Activated B cell treated with CpG ODN at 0.5 μM for 24 hours (primary cell): ENCODE data around the gene NAA60. TPM values are rescaled to one million over a fixed set of nuclear protein-coding genes. Genes with fewer than 3 reads are reported as not detected.

Experiments
- ATAC-seq: fragments of 200-7000 bp; cut with Tn5 transposase; one replicate; pipeline ENCODE4 v1.10.0; 2021; ENCODE audit warnings: low read depth, mild to moderate bottlenecking, moderate library complexity
- CTCF ChIA-PET: fragments of 350-600 bp; sonication (Branson Sonifier 250); formaldehyde crosslinking; loops from one replicate; lab custom pipeline; 2021; ENCODE audit warnings: antibody characterized with exemption; lab: Charles Lee
- POLR2A ChIA-PET: fragments of 350-600 bp; sonication (Branson Sonifier 250); formaldehyde crosslinking; loops from one replicate; lab custom pipeline; 2021; ENCODE audit warnings: antibody characterized with exemption; lab: Charles Lee
- DNase-seq: peaks from one replicate; pipeline ENCODE4 v3.0.0; 2022
- H3K27ac Mint-ChIP-seq: one replicate; pipeline ENCODE4 v1.8.0; 2020; ENCODE audit warnings: mixed read lengths
- H3K27me3 Mint-ChIP-seq: one replicate; pipeline ENCODE4 v1.8.0; 2021; ENCODE audit warnings: mixed read lengths
- H3K36me3 Mint-ChIP-seq: one replicate; pipeline ENCODE4 v1.8.0; 2021; ENCODE audit warnings: low read depth, mixed read lengths
- H3K4me1 Mint-ChIP-seq: one replicate; pipeline ENCODE4 v1.8.0; 2021; ENCODE audit warnings: mixed read lengths
- H3K4me3 Mint-ChIP-seq: one replicate; pipeline ENCODE4 v1.8.0; 2020; ENCODE audit warnings: mild to moderate bottlenecking, mixed read lengths
- H3K9me3 Mint-ChIP-seq: one replicate; pipeline ENCODE4 v1.8.0; 2020; ENCODE audit warnings: mixed read lengths
- intact Hi-C: fragments of 100-400 bp; cut with micrococcal nuclease; formaldehyde crosslinking; loops from one replicate; pipeline ENCODE4 v1.15.1; 2024
- total RNA-seq: library from RNA; stranded (reverse); gene quantifications from 2 replicates; pipeline ENCODE4 v1.2.3, GENCODE V29; 2022
- TF ChIP-seq, protein P1 (sequence below): fragments of 200-600 bp; IDR thresholded peaks from one replicate; pipeline ENCODE4 v1.8.0; 2022; ENCODE audit warnings: antibody characterized with exemption, mild to moderate bottlenecking

Gene NAA60
- total RNA-seq, 1 donor from 2014 or later = 48.0 TPM

DNA sequence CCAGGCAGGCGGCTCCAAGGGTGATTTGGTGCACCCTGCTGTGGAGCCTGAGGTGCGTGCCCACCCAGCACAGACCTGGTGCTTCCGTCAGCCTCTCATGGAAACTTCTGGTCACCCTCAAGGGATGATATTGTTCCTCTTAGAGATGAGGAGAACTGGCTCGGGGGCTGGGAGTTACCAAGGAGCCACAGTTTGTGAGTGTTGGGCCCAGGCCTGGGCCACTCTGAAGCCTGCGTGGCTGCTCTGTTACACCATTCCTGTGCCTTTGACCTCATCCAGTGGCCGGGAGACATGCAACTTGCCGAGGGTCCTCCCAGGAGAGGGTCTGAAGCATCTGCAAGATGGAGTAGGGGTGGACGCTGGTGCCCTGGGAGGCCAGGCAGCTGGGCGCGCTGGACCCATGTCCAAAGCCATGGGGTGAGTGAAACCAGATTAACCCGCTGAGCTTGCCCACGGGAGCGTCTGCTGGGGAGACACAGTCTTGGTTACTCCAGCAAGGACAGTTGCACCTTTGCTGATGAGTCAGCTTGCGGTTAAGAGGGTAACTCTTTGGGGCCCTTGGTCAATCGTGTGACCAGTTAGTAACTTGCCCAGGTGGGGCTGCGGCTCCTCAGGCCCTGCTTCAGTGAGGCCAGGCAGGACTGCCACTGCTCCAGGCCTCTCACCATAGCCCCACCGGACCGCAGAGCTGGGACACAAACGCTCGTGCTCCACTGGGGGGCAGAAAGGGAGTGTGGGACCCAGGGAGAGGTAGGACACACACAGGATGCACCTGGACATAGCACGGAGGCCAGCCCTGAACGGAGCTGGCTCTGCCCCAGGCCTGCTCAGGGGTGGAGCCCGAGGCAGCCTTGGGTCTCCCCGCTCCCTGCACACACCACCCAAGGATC lies 44.3 kb downstream of the NAA60 start:
- H3K4me3 Mint-ChIP-seq = no peak overlapping the region
- DNase-seq (no peak), ATAC-seq (no peak)
- intact Hi-C loops = no loop called here
- H3K4me1 Mint-ChIP-seq = no peaks in the 10 kb centered on the region
- TF ChIP-seq, protein P1, sequence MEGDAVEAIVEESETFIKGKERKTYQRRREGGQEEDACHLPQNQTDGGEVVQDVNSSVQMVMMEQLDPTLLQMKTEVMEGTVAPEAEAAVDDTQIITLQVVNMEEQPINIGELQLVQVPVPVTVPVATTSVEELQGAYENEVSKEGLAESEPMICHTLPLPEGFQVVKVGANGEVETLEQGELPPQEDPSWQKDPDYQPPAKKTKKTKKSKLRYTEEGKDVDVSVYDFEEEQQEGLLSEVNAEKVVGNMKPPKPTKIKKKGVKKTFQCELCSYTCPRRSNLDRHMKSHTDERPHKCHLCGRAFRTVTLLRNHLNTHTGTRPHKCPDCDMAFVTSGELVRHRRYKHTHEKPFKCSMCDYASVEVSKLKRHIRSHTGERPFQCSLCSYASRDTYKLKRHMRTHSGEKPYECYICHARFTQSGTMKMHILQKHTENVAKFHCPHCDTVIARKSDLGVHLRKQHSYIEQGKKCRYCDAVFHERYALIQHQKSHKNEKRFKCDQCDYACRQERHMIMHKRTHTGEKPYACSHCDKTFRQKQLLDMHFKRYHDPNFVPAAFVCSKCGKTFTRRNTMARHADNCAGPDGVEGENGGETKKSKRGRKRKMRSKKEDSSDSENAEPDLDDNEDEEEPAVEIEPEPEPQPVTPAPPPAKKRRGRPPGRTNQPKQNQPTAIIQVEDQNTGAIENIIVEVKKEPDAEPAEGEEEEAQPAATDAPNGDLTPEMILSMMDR = no peak
- H3K27ac Mint-ChIP-seq = no peak overlapping the region
- H3K9me3 Mint-ChIP-seq = no peaks in the 10 kb centered on the region
- H3K27me3 Mint-ChIP-seq = no peaks in the 10 kb centered on the region
- ChIA-PET POLR2A (no interaction called here), CTCF (interaction anchor here (0.8 kb wide), 1 partner anchor 31 kb away, joined by 3 read pairs; no protein-coding TSS in a partner anchor)
- H3K36me3 Mint-ChIP-seq = peaks cover 41% of the 10 kb centered on the region

DNA sequence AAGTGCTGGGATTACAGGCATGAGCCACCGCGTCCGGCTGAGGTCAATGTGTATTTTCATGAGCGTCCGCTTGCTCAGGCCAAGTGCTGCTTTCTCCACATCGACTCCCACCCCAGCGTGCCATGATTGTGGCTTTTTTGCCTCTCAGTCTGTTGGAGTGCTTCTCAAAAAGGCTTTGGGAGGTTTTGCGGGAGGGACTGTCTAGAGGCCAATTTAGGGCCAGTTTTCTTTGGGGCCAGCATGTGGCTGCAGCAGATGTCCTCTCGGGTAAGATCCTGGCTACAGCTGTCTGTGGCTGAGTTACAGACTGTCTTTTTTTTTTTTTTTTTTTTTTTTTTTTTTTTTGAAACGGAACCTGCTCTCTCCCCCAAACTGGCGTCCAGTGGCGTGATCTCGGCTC lies 45.3 kb downstream of the NAA60 start:
- no peak overlapping the region for H3K4me3 Mint-ChIP-seq
- DNase-seq = no peak
- POLR2A ChIA-PET = no interaction called here
- intact Hi-C loops = no loop called here
- no peaks in the 10 kb centered on the region for H3K9me3 Mint-ChIP-seq
- no peak overlapping the region for H3K27ac Mint-ChIP-seq
- ATAC-seq = no peak
- no peaks in the 10 kb centered on the region for H3K27me3 Mint-ChIP-seq
- TF ChIP-seq, protein P1 = no peak
- peaks cover 31% of the 10 kb centered on the region for H3K36me3 Mint-ChIP-seq
- CTCF ChIA-PET = interaction anchor here (0.7 kb wide), 1 partner anchor 213 kb away, joined by 3 read pairs; no protein-coding TSS in a partner anchor
- H3K4me1 Mint-ChIP-seq = no peaks in the 10 kb centered on the region

DNA sequence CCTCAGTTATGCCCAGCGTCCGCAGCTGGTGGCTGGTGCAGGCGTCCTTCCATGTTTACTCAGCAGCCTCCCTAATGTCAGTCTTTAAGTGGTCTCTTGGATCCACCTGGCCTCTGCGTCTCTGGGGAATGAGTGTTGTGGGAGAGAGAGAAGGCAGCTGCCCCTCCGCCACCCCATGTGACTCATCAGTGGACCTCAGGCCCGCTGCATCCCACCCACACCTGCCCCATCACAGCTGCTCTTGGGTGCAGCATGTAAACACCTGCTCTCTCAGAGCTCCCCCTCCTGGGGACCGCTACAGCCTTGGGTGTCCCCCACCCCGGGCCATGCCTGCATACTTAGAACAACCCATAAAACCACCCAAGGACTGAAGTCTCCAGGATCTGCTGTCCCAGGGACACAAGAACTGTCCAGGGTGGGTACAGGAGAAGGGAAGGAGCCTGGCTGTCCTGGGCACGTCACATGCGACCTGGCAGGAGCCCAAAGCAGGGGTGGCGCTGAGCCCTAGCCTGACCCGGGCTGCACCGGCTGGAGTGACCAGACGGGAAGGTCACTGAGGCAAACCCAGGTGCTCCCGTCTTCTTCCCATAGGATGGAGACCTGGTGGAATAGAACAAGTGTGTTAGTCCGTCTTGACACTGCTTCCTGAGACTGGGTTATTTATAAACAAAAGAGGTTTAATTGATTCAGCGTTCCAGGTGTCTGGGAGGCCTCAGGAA lies 47.6 kb downstream of the NAA60 start:
- Mint-ChIP-seq H3K4me1 (no peaks in the 10 kb centered on the region), H3K9me3 (no peaks in the 10 kb centered on the region), H3K27ac (no peak overlapping the region), H3K27me3 (no peaks in the 10 kb centered on the region), H3K36me3 (peaks cover 12% of the 10 kb centered on the region), H3K4me3 (no peak overlapping the region)
- ChIA-PET POLR2A (no interaction called here), CTCF (interaction anchor here (0.8 kb wide), 1 partner anchor 10 kb away, joined by 3 read pairs; the partner anchor contains the start of gene CLUAP1)
- intact Hi-C loops = no loop called here
- TF ChIP-seq, protein P1 = no peak
- no peak for ATAC-seq
- DNase-seq = no peak

DNA sequence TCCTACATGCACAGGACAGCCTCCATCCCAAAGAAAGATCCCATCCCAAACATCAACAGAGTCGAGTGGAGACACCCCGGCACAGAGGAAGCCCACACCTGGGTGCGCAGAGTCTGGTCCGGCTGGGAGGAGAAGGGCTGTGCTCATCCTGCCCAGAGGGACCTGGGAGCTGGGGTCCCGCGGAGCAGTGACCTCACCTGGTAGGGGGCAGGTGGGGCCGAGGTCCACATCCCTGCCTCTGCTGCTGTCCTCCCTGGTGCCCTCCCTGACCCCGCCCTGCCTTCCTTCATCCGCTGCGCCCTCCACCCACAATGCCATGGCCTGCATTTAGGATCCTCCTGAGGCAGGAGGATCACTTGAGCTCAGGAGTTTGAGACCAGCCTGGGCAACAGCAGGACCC lies 48.9 kb downstream of the NAA60 start:
- ChIA-PET CTCF (no interaction called here), POLR2A (no interaction called here)
- intact Hi-C loops = no loop called here
- H3K27ac Mint-ChIP-seq = no peak overlapping the region
- no peaks in the 10 kb centered on the region for H3K9me3 Mint-ChIP-seq
- DNase-seq (no peak), ATAC-seq (no peak)
- H3K4me3 Mint-ChIP-seq = no peak overlapping the region
- peaks cover 4% of the 10 kb centered on the region for H3K36me3 Mint-ChIP-seq
- H3K27me3 Mint-ChIP-seq = no peaks in the 10 kb centered on the region
- TF ChIP-seq, protein P1 = no peak
- H3K4me1 Mint-ChIP-seq = no peaks in the 10 kb centered on the region

DNA sequence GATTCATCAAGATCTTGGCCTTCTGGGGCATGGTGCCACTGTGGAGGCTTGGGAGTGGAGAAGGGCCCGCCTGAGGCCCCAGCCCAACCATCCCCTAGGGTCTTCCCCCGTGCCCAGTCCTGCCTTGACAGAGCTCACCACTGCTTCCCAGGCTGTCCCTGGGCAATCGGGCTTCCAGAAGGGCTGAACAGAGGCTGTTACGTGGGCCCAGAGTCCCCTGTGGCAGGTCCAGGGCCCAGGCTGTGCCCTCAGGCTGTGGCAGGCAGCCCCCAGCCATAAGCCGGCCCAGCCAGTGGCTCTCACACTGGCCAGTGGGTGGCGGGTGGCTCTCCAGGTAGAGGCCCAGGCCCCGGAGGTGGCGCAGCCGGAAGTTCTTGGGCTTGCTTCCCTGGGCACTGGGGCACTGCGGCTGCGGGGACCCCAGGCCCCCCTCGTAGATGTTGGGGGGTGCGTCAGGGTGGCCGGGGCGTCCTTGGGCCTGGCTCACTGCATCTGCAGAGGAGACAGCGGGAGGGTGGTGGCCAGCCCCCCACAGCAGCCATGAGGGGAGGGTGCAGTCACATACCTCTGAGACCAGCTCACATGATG lies 51.0 kb downstream of the NAA60 start:
- Mint-ChIP-seq H3K27me3 (no peaks in the 10 kb centered on the region), H3K36me3 (no peaks in the 10 kb centered on the region), H3K27ac (no peak overlapping the region), H3K4me3 (no peak overlapping the region), H3K4me1 (peaks cover 1% of the 10 kb centered on the region), H3K9me3 (no peaks in the 10 kb centered on the region)
- intact Hi-C loops = no loop called here
- TF ChIP-seq, protein P1 = no peak
- DNase-seq = no peak
- POLR2A ChIA-PET = no interaction called here
- ATAC-seq = no peak
- CTCF ChIA-PET = no interaction called here
